Skeletal muscle satellite cell (primary cell): ENCODE data around the gene TREH.
"Not testable (repeated sequence)": the region's sequence is repeated elsewhere in the genome, so short reads cannot be mapped to it uniquely, and the experiment has no call there.

Source experiments
- H3K27me3 ChIP-seq: 2 replicates; pipeline ENCODE4 v1.7.0; 2013; ENCODE audit warnings: low read length; ENCODE audit not compliant: control insufficient read depth, insufficient read depth
- H3K36me3 ChIP-seq: 2 replicates; pipeline ENCODE4 v1.7.0; 2013; ENCODE audit warnings: mild to moderate bottlenecking, control low read depth, low read length; ENCODE audit not compliant: insufficient read depth
- H3K4me1 ChIP-seq: 2 replicates; pipeline ENCODE4 v1.7.0; 2013; ENCODE audit warnings: low read length; ENCODE audit not compliant: control insufficient read depth, insufficient read depth
- H3K4me2 ChIP-seq: 2 replicates; pipeline ENCODE4 v1.7.0; 2013; ENCODE audit warnings: mild to moderate bottlenecking, low read length
- H3K4me3 ChIP-seq: 2 replicates; pipeline ENCODE4 v1.7.0; 2013; ENCODE audit warnings: low read length
- H3K9ac ChIP-seq: 2 replicates; pipeline ENCODE4 v1.7.0; 2013; ENCODE audit warnings: mild to moderate bottlenecking, low read depth, low read length, moderate library complexity
- H3K9me3 ChIP-seq: replicated peaks from 2 replicates; pipeline ENCODE4 v1.7.0; 2013; ENCODE audit warnings: mild to moderate bottlenecking, control low read depth, low read length

The TREH gene

GRCh38 chr11:118682372-118682771, 2.9 kb upstream of the TREH start:
- H3K36me3 ChIP-seq: no peaks in the 10 kb centered on the region
- no peaks in the 10 kb centered on the region for H3K4me1 ChIP-seq
- no peaks in the 10 kb centered on the region for H3K9me3 ChIP-seq
- no peak overlapping the region for H3K4me3 ChIP-seq
- H3K27me3 ChIP-seq: peaks cover 32% of the 10 kb centered on the region
- no peak overlapping the region for H3K4me2 ChIP-seq
- no peak overlapping the region for H3K9ac ChIP-seq

- not testable (repeated sequence) for H3K4me1 ChIP-seq, H3K4me2 ChIP-seq, H3K4me3 ChIP-seq, H3K9ac ChIP-seq, H3K36me3 ChIP-seq, H3K9me3 ChIP-seq
- peaks cover 27% of the 10 kb centered on the region for H3K27me3 ChIP-seq
Measured at GRCh38 chr11:118678908-118679307, 542 bp downstream of the TREH start.

- Histone ChIP-seq H3K9ac (no peak overlapping the region), H3K4me2 (no peak overlapping the region), H3K4me1 (no peaks in the 10 kb centered on the region), H3K36me3 (no peaks in the 10 kb centered on the region), H3K27me3 (peaks cover 30% of the 10 kb centered on the region), H3K9me3 (no peaks in the 10 kb centered on the region), H3K4me3 (no peak overlapping the region)
Measured at GRCh38 chr11:118677977-118678376, 1.5 kb downstream of the TREH start.

- Histone ChIP-seq H3K4me3 (no peak overlapping the region), H3K27me3 (peaks cover 42% of the 10 kb centered on the region), H3K9me3 (no peaks in the 10 kb centered on the region), H3K9ac (no peak overlapping the region), H3K36me3 (no peaks in the 10 kb centered on the region), H3K4me1 (no peaks in the 10 kb centered on the region), H3K4me2 (no peak overlapping the region)
Measured at GRCh38 chr11:118674082-118674435, 5.4 kb downstream of the TREH start.

GRCh38 chr11:118673361-118674081, 5.9 kb downstream of the TREH start:
- H3K27me3 ChIP-seq: peaks cover 44% of the 10 kb centered on the region

GRCh38 chr11:118672846-118673245, 6.6 kb downstream of the TREH start:
- peaks cover 44% of the 10 kb centered on the region for H3K27me3 ChIP-seq

More at GRCh38 chr11:118673361-118674081, 5.9 kb downstream of the TREH start:
- H3K4me3 ChIP-seq: no peak overlapping the region
- H3K9me3 ChIP-seq: no peaks in the 10 kb centered on the region
- no peaks in the 10 kb centered on the region for H3K36me3 ChIP-seq
- H3K9ac ChIP-seq: no peak overlapping the region
- H3K4me1 ChIP-seq: no peaks in the 10 kb centered on the region
- no peak overlapping the region for H3K4me2 ChIP-seq

GRCh38 chr11:118671254-118671653, 8.2 kb downstream of the TREH start:
- Histone ChIP-seq H3K36me3 (no peaks in the 10 kb centered on the region), H3K9me3 (no peaks in the 10 kb centered on the region), H3K9ac (no peak overlapping the region), H3K4me1 (no peaks in the 10 kb centered on the region), H3K4me3 (no peak overlapping the region), H3K4me2 (no peak overlapping the region), H3K27me3 (peaks cover 44% of the 10 kb centered on the region)

More at GRCh38 chr11:118672846-118673245, 6.6 kb downstream of the TREH start:
- no peaks in the 10 kb centered on the region for H3K36me3 ChIP-seq
- no peak overlapping the region for H3K9ac ChIP-seq
- H3K4me2 ChIP-seq: no peak overlapping the region
- H3K9me3 ChIP-seq: no peaks in the 10 kb centered on the region
- no peak overlapping the region for H3K4me3 ChIP-seq
- no peaks in the 10 kb centered on the region for H3K4me1 ChIP-seq

- Histone ChIP-seq H3K36me3 (no peaks in the 10 kb centered on the region), H3K4me3 (no peak overlapping the region), H3K9ac (no peak overlapping the region), H3K9me3 (no peaks in the 10 kb centered on the region), H3K4me2 (no peak overlapping the region), H3K27me3 (peaks cover 43% of the 10 kb centered on the region), H3K4me1 (no peaks in the 10 kb centered on the region)
Measured at GRCh38 chr11:118670063-118670462, 9.4 kb downstream of the TREH start.

- H3K9me3 ChIP-seq: no peaks in the 10 kb centered on the region
- no peaks in the 10 kb centered on the region for H3K36me3 ChIP-seq
- no peaks in the 10 kb centered on the region for H3K4me1 ChIP-seq
- peaks cover 25% of the 10 kb centered on the region for H3K27me3 ChIP-seq
- no peak overlapping the region for H3K9ac ChIP-seq
- H3K4me2 ChIP-seq: no peak overlapping the region
- no peak overlapping the region for H3K4me3 ChIP-seq
Measured at GRCh38 chr11:118666371-118666770, 13.1 kb downstream of the TREH start.

- Histone ChIP-seq H3K9ac (no peak overlapping the region), H3K4me1 (peaks cover 4% of the 10 kb centered on the region), H3K27me3 (peaks cover 2% of the 10 kb centered on the region), H3K4me3 (no peak overlapping the region), H3K4me2 (no peak overlapping the region), H3K36me3 (peaks cover 8% of the 10 kb centered on the region), H3K9me3 (no peaks in the 10 kb centered on the region)
Measured at GRCh38 chr11:118663902-118664301, 15.5 kb downstream of the TREH start.

- H3K9ac ChIP-seq: no peak overlapping the region
- no peaks in the 10 kb centered on the region for H3K9me3 ChIP-seq
- H3K4me1 ChIP-seq: peaks cover 9% of the 10 kb centered on the region
- no peak overlapping the region for H3K4me3 ChIP-seq
- H3K4me2 ChIP-seq: no peak overlapping the region
- no peaks in the 10 kb centered on the region for H3K27me3 ChIP-seq
- H3K36me3 ChIP-seq: peaks cover 13% of the 10 kb centered on the region
Measured at GRCh38 chr11:118663381-118663780, 16.1 kb downstream of the TREH start.
